MM.1S (cell line): ENCODE measurements around the gene NRSN1.

Experiments used
- DNase-seq: peaks from one replicate; pipeline ENCODE4 v3.0.0-alpha.2; 2015
- H2AFZ ChIP-seq: fragments of 300-600 bp; sonication (generic); 2 replicates; pipeline ENCODE4 v1.6.0; 2016; ENCODE audit warnings: antibody characterized with exemption, low read length
- H3F3A ChIP-seq: fragments of 300-600 bp; sonication (generic); 2 replicates; pipeline ENCODE4 v1.6.1; 2016; ENCODE audit warnings: mild to moderate bottlenecking, antibody characterized with exemption, low read length, moderate library complexity, mixed read lengths; ENCODE audit not compliant: insufficient read depth
- H3K27ac ChIP-seq: fragments of 300-600 bp; sonication (generic); 2 replicates; pipeline ENCODE4 v1.5.1; 2016; ENCODE audit warnings: mild to moderate bottlenecking, low read length
- H3K27me3 ChIP-seq: fragments of 300-600 bp; sonication (generic); replicated peaks from 2 replicates; pipeline ENCODE4 v1.6.0; 2016; ENCODE audit warnings: low read length; ENCODE audit not compliant: insufficient read depth
- H3K36me3 ChIP-seq: fragments of 300-600 bp; sonication (generic); replicated peaks from 2 replicates; pipeline ENCODE4 v1.6.1; 2016; ENCODE audit warnings: mild to moderate bottlenecking, low read length, mixed read lengths; ENCODE audit not compliant: insufficient read depth
- H3K4me1 ChIP-seq: fragments of 300-600 bp; sonication (generic); 2 replicates; pipeline ENCODE4 v1.6.1; 2016; ENCODE audit warnings: low read length, mixed read lengths
- H3K4me2 ChIP-seq: fragments of 300-600 bp; sonication (generic); 2 replicates; pipeline ENCODE4 v1.6.0; 2016; ENCODE audit warnings: low read depth, low read length
- H3K4me3 ChIP-seq: fragments of 300-600 bp; sonication (generic); 2 replicates; pipeline ENCODE4 v1.5.1; 2016; ENCODE audit warnings: low read length, mixed read lengths
- H3K79me2 ChIP-seq: fragments of 300-600 bp; sonication (generic); 2 replicates; pipeline ENCODE4 v1.6.1; 2016; ENCODE audit warnings: mixed run types, low read length, mixed read lengths
- H3K9ac ChIP-seq: fragments of 300-600 bp; sonication (generic); 2 replicates; pipeline ENCODE4 v1.6.1; 2016; ENCODE audit warnings: low read length, mixed read lengths
- H3K9me2 ChIP-seq: fragments of 300-600 bp; sonication (generic); replicated peaks from 2 replicates; pipeline ENCODE4 v1.6.1; 2016; ENCODE audit warnings: mild to moderate bottlenecking, low read length, mixed read lengths; ENCODE audit not compliant: insufficient read depth
- H3K9me3 ChIP-seq: fragments of 300-600 bp; sonication (generic); replicated peaks from 2 replicates; pipeline ENCODE4 v1.6.1; 2016; ENCODE audit warnings: mild to moderate bottlenecking, low read length, mixed read lengths; ENCODE audit not compliant: insufficient read depth
- H4K20me1 ChIP-seq: fragments of 300-600 bp; sonication (generic); 2 replicates; pipeline ENCODE4 v1.6.1; 2016; ENCODE audit warnings: mild to moderate bottlenecking, low read length, moderate library complexity, mixed read lengths; ENCODE audit not compliant: insufficient read depth
- EZH2 ChIP-seq: fragments of 300-600 bp; sonication (generic); optimal IDR thresholded peaks from 2 replicates; pipeline ENCODE3; 2017; ENCODE audit warnings: low read depth, mild to moderate bottlenecking, antibody characterized with exemption, low read length, mixed read lengths
- EZH2phosphoT487 ChIP-seq: fragments of 300-600 bp; sonication (generic); IDR thresholded peaks from 2 replicates; pipeline ENCODE4 v1.6.1; 2018; ENCODE audit warnings: antibody characterized with exemption, low read length
- TF ChIP-seq, protein P1 (sequence below): fragments of 300-600 bp; sonication (generic); IDR thresholded peaks from 2 replicates; pipeline ENCODE4 v1.5.1; 2016; ENCODE audit warnings: antibody characterized with exemption, low read length, mixed read lengths

Gene NRSN1

GRCh38 chr6:24105191-24105590 is 20.8 kb upstream of the NRSN1 start:
- TF ChIP-seq EZH2phosphoT487: no peak
- no peak for TF ChIP-seq EZH2
- TF ChIP-seq, protein P1, sequence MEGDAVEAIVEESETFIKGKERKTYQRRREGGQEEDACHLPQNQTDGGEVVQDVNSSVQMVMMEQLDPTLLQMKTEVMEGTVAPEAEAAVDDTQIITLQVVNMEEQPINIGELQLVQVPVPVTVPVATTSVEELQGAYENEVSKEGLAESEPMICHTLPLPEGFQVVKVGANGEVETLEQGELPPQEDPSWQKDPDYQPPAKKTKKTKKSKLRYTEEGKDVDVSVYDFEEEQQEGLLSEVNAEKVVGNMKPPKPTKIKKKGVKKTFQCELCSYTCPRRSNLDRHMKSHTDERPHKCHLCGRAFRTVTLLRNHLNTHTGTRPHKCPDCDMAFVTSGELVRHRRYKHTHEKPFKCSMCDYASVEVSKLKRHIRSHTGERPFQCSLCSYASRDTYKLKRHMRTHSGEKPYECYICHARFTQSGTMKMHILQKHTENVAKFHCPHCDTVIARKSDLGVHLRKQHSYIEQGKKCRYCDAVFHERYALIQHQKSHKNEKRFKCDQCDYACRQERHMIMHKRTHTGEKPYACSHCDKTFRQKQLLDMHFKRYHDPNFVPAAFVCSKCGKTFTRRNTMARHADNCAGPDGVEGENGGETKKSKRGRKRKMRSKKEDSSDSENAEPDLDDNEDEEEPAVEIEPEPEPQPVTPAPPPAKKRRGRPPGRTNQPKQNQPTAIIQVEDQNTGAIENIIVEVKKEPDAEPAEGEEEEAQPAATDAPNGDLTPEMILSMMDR: no peak
- DNase-seq: no peak
- H4K20me1 ChIP-seq: no peaks in the 10 kb centered on the region

GRCh38 chr6:24106291-24106690 is 19.7 kb upstream of the NRSN1 start:
- H3K79me2 ChIP-seq: no peaks in the 10 kb centered on the region
- no peaks in the 10 kb centered on the region for H3K4me1 ChIP-seq
- H3K9ac ChIP-seq: no peak overlapping the region
- no peak overlapping the region for H3K4me2 ChIP-seq
- H3K9me2 ChIP-seq: no peaks in the 10 kb centered on the region
- TF ChIP-seq, protein P1: no peak
- no peaks in the 10 kb centered on the region for H4K20me1 ChIP-seq
- H3K4me3 ChIP-seq: no peak overlapping the region
- H3K36me3 ChIP-seq: no peaks in the 10 kb centered on the region
- no peaks in the 10 kb centered on the region for H3K27me3 ChIP-seq
- no peak overlapping the region for H3K27ac ChIP-seq
- DNase-seq: no peak
- H2AFZ ChIP-seq: no peak overlapping the region
- no peaks in the 10 kb centered on the region for H3F3A ChIP-seq
- H3K9me3 ChIP-seq: no peaks in the 10 kb centered on the region

More at GRCh38 chr6:24105191-24105590, 20.8 kb upstream of the NRSN1 start:
- H2AFZ ChIP-seq: no peak overlapping the region
- no peak overlapping the region for H3K9ac ChIP-seq
- no peak overlapping the region for H3K27ac ChIP-seq
- H3K36me3 ChIP-seq: no peaks in the 10 kb centered on the region
- H3K4me1 ChIP-seq: no peaks in the 10 kb centered on the region
- no peak overlapping the region for H3K4me2 ChIP-seq
- no peaks in the 10 kb centered on the region for H3F3A ChIP-seq
- no peaks in the 10 kb centered on the region for H3K9me2 ChIP-seq
- no peaks in the 10 kb centered on the region for H3K27me3 ChIP-seq
- no peaks in the 10 kb centered on the region for H3K9me3 ChIP-seq
- H3K4me3 ChIP-seq: no peak overlapping the region
- no peaks in the 10 kb centered on the region for H3K79me2 ChIP-seq

DNA sequence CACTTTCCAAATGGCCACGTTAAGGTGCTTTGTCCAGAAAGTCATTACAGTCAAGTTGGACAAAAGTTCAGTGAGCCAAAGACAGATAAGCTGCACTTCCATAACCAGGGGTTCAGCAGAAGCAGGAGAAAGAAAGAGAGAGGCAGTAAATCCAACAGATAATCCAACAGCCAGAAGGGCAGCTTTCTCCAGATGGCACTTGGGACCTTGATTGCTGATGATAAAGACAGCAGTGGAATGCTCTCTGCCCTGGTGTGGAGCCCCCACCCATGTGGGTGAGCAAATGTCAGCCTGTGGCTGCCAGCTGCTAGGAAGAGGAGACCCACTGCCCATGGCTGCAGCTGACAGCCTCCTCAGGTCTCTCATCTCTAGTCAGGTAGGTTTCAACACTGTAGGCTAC is 18.7 kb upstream of the NRSN1 start:
- DNase-seq: no peak
- Histone ChIP-seq H2AFZ (no peak overlapping the region), H3K4me2 (no peak overlapping the region), H3K36me3 (no peaks in the 10 kb centered on the region), H3K79me2 (no peaks in the 10 kb centered on the region), H3F3A (no peaks in the 10 kb centered on the region), H3K9me3 (no peaks in the 10 kb centered on the region), H3K9ac (no peak overlapping the region), H3K4me3 (no peak overlapping the region), H3K9me2 (no peaks in the 10 kb centered on the region), H4K20me1 (no peaks in the 10 kb centered on the region), H3K27ac (no peak overlapping the region), H3K4me1 (no peaks in the 10 kb centered on the region), H3K27me3 (no peaks in the 10 kb centered on the region)
- TF ChIP-seq, protein P1: no peak
- TF ChIP-seq EZH2 (no peak), EZH2phosphoT487 (no peak)

- no peaks in the 10 kb centered on the region for H3K9me2 ChIP-seq
- H3K4me1 ChIP-seq: no peaks in the 10 kb centered on the region
- H3K9ac ChIP-seq: no peak overlapping the region
- no peak for DNase-seq
- no peaks in the 10 kb centered on the region for H4K20me1 ChIP-seq
- no peak overlapping the region for H2AFZ ChIP-seq
- no peak overlapping the region for H3K27ac ChIP-seq
- no peaks in the 10 kb centered on the region for H3K27me3 ChIP-seq
- no peaks in the 10 kb centered on the region for H3F3A ChIP-seq
- no peaks in the 10 kb centered on the region for H3K79me2 ChIP-seq
- TF ChIP-seq EZH2: no peak
- TF ChIP-seq EZH2phosphoT487: no peak
- TF ChIP-seq, protein P1: no peak
- H3K4me3 ChIP-seq: no peak overlapping the region
- H3K9me3 ChIP-seq: no peaks in the 10 kb centered on the region
- no peak overlapping the region for H3K4me2 ChIP-seq
- no peaks in the 10 kb centered on the region for H3K36me3 ChIP-seq
Observed at GRCh38 chr6:24108056-24108455, 18.0 kb upstream of the NRSN1 start.
